GM21786 (cell line): ENCODE data around the gene MYO5B.
"Not testable (repeated sequence)": the region's sequence is repeated elsewhere in the genome, so short reads cannot be mapped to it uniquely, and the experiment has no call there.

Experiments
- ATAC-seq: cut with Tn5 transposase; IDR thresholded peaks from one replicate; pipeline ENCODE4 v1.9.1; 2021; ENCODE audit not compliant: unreplicated experiment

The MYO5B gene

GRCh38 chr18:49892148-49892924, 302.6 kb downstream of the MYO5B start:
- no peak for ATAC-seq

GRCh38 chr18:49890041-49890440, 304.9 kb downstream of the MYO5B start:
- ATAC-seq: no peak

DNA sequence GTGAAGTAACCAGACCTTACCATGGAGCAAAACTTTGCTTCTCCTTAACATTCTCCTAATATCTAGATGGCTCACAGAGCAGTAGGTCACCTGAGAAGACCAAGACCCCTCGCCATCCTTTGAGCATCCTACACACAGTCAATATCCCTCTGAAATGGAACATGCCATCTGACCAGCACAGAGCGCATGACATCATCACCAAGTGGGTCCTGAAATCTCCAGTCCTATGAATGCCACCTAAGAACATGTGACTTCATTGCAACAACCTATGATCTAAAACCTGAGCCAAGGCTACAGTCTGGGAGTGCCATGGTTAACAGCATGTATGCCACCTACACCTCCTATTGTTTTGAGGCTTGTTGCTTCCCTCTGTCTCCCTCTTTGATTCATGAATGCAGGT, 305.4 kb downstream of the MYO5B start:
- not testable (repeated sequence) for ATAC-seq

GRCh38 chr18:49886891-49887764, 307.8 kb downstream of the MYO5B start:
- ATAC-seq: no peak

- ATAC-seq: no peak
Measured at GRCh38 chr18:49884959-49885358, 310.0 kb downstream of the MYO5B start.

DNA sequence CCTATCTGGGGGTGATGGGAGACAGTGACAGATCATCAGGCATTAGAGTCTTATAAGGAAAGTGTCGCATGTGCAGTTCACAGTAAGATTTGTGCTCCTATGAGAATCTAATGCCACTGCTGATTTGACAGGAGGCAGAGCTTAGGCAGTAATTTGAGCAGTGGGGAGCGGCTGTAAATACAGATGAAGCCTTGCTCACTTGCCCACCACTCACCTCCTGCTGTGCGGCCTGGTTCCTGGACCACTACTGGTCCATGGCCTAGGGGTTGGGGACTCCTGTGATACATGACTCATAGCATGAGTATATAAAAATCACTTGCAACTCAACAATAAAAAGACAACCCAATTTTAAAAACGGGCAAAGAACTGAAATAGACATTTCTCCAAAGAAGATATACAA, 310.5 kb downstream of the MYO5B start:
- ATAC-seq: no peak

- ATAC-seq: no peak
Measured at GRCh38 chr18:49880661-49881060, 314.3 kb downstream of the MYO5B start.

GRCh38 chr18:49879271-49879580, 315.7 kb downstream of the MYO5B start:
- ATAC-seq: no peak

- no peak for ATAC-seq
Measured at GRCh38 chr18:49878567-49879270, 316.2 kb downstream of the MYO5B start.

- ATAC-seq: no peak
Measured at GRCh38 chr18:49878015-49878414, 316.9 kb downstream of the MYO5B start.

DNA sequence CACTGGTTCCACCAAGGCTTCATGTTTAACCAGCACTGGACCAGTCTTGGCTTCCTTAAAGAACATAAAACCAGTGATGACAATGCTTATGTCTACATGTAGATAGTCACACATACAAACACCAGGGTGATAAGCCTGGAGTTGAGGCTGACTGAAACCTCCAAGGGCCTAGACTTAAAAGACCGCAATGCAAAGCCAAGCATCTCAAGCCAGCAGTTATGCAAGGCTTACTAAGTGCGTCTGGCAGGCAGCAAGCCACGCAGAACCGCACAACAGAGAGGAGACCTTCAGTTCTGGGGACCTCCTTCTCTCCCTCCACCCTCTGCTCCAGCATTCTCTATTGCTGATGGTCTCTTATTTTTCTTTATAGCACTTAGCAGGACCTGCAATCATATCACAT, 318.4 kb downstream of the MYO5B start:
- no peak for ATAC-seq

DNA sequence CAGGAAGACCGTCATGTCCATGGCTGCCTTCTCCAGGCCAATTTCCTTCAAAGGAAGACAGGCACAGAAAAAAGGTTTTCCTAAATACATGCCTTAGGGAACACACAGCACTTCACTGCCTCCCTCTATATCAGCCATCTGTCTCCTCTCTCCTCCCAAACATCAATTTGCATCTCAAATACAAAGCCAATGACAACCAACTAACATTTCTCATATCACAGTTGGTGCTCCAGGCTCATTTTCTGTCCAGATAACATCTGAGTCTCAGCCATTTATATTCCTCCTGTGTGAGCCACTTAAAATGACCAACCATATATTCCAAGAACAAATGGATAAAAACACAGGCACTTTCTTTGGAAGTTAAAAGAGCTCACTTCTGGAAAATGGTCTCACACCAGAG, 319.2 kb downstream of the MYO5B start:
- no peak for ATAC-seq

DNA sequence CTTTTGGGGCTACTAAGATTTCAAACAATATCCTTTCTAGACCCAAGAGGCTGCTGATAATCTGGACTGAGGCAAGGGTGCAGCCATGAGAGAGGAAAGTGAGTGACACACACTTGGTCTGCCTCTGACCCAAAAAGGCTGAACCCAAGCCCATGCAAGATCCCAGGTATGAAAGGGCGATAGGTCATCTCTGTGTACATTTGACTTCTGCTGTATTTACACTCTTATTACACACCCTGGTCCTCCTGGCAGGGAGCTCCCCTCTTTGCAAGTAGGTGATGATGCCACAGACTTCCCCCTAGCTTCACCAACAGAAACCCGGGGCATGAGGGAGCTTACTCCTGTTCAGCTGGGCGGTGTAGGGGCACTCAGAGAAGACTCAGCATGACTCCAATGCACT, 319.8 kb downstream of the MYO5B start:
- ATAC-seq: no peak

- peak; percentile 50 for ATAC-seq
Measured at GRCh38 chr18:49874238-49874637, 320.7 kb downstream of the MYO5B start.

DNA sequence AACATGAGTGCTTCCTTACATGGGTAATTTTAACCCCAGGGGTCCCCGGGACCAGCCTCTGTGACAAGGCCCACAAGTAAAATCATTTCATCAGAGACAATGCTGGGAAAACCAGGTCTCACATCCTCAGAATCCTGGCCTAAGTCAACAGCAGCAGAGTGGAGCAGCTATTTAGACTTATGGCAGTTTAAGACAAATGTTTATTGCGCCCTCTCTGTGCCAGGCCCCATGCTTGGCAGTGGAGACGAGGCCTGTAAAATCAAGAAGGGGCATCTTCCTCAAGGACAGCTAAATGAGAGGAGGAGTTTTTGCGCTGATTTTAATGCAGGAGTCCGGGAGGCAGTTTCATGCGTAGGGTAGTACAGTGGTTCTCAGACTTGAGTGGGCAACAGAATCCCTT, 325.6 kb downstream of the MYO5B start:
- ATAC-seq: no peak

- ATAC-seq: no peak
Measured at GRCh38 chr18:49866680-49867079, 328.3 kb downstream of the MYO5B start.

DNA sequence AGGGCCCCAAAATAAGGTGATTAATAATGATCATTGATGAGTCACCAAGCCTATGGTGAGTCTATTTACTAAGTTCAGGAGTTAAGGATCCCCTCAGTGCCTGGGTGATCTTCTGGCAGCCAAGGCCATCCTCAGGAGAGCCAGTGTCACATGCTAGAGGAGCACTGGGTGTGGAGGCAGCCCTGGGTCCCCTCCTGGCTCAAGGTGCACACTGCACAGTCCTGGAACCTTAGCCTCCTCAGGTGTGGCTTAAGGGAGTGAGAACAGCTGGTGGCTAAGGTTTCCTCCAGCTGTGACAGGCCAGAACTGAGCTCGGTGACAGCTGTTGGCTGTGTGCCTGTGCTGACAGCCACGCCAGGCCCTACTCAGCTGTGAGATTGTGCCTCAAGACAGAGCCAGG, 329.5 kb downstream of the MYO5B start:
- no peak for ATAC-seq

- no peak for ATAC-seq
Measured at GRCh38 chr18:49863769-49864621, 331.0 kb downstream of the MYO5B start.

DNA sequence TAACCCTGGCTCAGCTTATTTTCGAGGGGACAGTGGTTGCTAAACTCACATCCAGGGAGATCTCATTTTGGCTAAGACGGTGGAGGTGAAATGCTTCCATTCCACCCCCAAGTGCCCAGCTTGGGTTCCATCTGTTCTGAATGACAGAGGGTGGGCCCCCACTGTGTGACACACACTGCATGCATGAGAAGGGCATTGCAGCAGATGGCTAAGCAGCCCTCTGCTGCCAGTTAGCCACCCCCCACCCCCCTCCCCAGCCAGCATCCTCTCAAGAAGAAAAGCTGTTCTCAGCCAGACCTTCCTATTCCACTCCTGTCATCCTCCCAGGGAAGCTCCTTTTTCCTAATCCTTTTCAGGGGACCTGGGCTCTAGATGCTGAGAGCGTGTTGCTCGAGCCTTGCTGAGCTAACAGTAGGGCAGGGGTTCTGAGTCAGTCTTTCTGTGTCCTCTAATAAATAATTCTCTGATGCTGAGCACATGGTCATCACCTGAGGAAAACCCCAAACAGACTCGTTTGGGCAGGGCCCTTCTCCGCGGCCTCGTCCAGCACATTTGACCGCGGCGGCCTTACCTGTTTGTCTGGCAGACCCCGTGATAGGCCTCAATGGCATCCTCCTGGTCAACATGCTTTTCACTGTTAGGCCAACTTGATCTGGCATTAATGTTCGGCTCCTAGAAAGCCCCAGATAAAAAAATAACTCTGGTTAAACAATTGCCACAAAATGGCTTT, 332.1 kb downstream of the MYO5B start:
- ATAC-seq: no peak

DNA sequence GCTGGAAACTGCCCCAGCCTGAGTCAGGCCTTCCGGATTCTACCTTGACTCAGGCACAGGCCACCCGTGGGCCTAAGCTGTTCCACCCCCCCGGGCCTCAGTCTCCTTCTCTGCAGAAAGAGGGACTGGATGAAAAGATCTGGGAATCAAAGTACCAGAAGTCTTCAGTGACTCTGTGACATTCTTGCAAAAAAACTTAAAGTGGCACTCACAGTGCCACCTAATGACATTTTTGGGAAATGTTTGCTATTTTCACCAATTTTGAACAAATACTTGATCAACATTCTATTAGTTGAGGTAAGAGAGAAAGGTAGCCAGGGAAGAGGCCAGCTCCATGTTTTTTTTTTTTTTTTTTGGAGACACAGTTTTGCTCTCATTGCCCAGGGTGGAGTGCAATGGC, 333.3 kb downstream of the MYO5B start:
- no peak for ATAC-seq
